ENCODE data around the gene RPS18. TPM values are rescaled to one million over a fixed set of nuclear protein-coding genes. Genes with fewer than 3 reads are reported as not detected.

The RPS18 gene
- total and polyA plus RNA-seq, 2 of the 13 experiments (the other 11 are each of a cell fraction or from before 2014, with no cell fraction given), result 3,896 to 5,806 TPM

DNA sequence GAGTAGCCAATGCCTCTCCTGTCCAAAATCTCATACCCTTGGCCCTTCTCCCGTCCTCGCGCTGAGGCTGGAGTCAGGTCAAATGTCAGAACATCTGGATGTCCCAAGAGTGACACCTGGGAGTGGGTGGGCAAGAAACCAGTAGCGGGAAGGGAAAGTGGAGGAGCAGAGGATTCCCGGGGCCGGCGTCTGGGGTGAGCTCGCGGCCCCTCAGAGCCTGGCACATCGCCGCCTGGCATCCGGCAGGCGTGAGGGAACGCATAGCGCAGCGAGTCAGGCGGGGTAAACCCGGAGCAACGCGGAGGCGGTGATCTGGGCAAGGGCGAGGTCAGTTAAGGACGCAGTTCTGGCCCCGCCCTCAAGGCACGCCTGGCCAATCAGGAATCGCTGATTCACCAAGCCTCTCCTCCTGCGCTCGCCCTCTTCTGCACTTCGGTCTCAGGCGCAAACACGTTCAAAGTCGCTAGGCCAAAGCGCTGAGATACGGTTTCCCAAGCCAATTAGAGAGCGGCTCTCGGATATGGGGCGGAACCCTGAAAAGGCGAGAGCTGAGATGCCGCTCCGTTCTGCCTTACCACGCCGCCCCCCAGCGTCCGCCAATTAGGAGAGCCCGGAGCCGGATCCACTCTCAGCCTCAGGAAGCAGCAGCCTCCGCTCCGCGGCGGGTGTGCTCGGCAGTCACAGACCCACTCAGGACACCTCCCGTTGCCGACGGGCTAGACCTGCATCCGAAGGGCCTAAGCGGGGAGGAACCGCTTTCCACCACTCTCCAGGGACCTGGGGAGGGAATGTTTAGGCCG is 22.7 kb upstream of the RPS18 start:
- no peak overlapping the region for H2AFZ ChIP-seq (ENCODE audit: low read length)
- peak overlapping the region; percentile 80 to 89 (median 86) for H3K4me3 ChIP-seq (replicated peaks in 1 of 3; ENCODE audit: insufficient read depth in 1 of 3, low read depth in 2 of 3, low read length in 3 of 3)
- ATAC-seq (peak; percentile 93), FAIRE-seq (peak; percentile 99), DNase-seq (ENCODE audit: low spot score) (peak; percentile 99)
- H3K36me3 ChIP-seq (replicated peaks in 1 of 2; ENCODE audit: control insufficient read depth in 1 of 2, insufficient read depth in 2 of 2, low read length in 2 of 2), result peaks cover 0 to 2% of the 10 kb centered on the region in 2 experiments; a peak in 3 of 5 replicates
- no peaks in the 10 kb centered on the region for H3K9me3 ChIP-seq (ENCODE audit: low read length)
- intact Hi-C loops (cut with micrococcal nuclease; ENCODE audit: unreplicated experiment), result loop anchor here (1.0 to 2.0 kb wide), 5 partner anchors 48 to 234 kb away; partner anchors contain the start of genes RXRB and SLC39A7
- H3K27ac ChIP-seq (ENCODE audit: extremely low read length, insufficient read depth, low read length), result peak overlapping the region; percentile 94
- ChIA-PET CTCF (ENCODE audit: low intra/inter-chr PET ratio, low total read pairs) (interaction anchor here (1.0 to 3.1 kb wide), 8 partner anchors 44 to 234 kb away, joined by 4 to 19 read pairs (median 8); partner anchors contain the start of gene HSD17B8), POLR2A (interaction anchor here (0.6 to 5.1 kb wide), 34 partner anchors 11 to 278 kb away, joined by 3 to 94 read pairs (median 6); partner anchors contain the start of genes B3GALT4, CUTA, HSD17B8 and PFDN6)
- H3K4me1 ChIP-seq (ENCODE audit: insufficient read depth, low read length), result peaks cover 29% of the 10 kb centered on the region
- peak overlapping the region; percentile 100 for H3K4me2 ChIP-seq (ENCODE audit: low read depth, low read length)
- H3K9ac ChIP-seq (ENCODE audit: insufficient read depth, low read depth, low read length), result peak overlapping the region; percentile 96
- 0% methylated on average over 38 of the region's 58 CpGs for WGBS (ENCODE audit: low lambda C conversion rate)
- no peaks in the 10 kb centered on the region for H3K79me2 ChIP-seq (ENCODE audit: insufficient read depth, low read length)
- no peaks in the 10 kb centered on the region for H4K20me1 ChIP-seq (ENCODE audit: insufficient read depth, low read length)
- no TSS peak for BruUV-seq (replicated peaks)
- in situ Hi-C loops (cut with HindIII; ENCODE audit: extremely low pct_ligation_motif_present, low pct_unique_long_range_greater_than_20kb), result loop anchor here (5.0 kb wide), 4 partner anchors 47 to 232 kb away; partner anchors contain the start of genes HSD17B8, RXRB and SLC39A7
- no peaks in the 10 kb centered on the region; a peak in 1 of 5 replicates for H3K27me3 ChIP-seq (ENCODE audit: control insufficient read depth in 1 of 2, insufficient read depth in 2 of 2, low read length in 2 of 2)
- TF ChIP-seq RBAK (CRISPR knock-in tag; IDR thresholded peaks at IDR 0.05), result no peak
- TF ChIP-seq STAG1 (CRISPR knock-in tag; IDR thresholded peaks at IDR 0.05), result 0 out of 2 replicates have a peak, but pooled peaks have one; percentile 17
- peak; percentile 86 for TF ChIP-seq ZNF580 (CRISPR knock-in tag; IDR thresholded peaks at IDR 0.05; ENCODE audit: borderline replicate concordance, low read depth)
- no peak for TF ChIP-seq EP300 (IDR thresholded peaks at IDR 0.05; ENCODE audit: low read depth in 2 of 2, low read length in 2 of 2)
- no peak for TF ChIP-seq EP300 (CRISPR knock-in tag; IDR thresholded peaks at IDR 0.05; ENCODE audit: borderline replicate concordance)
- TF ChIP-seq ZNF382 (CRISPR knock-in tag; IDR thresholded peaks at IDR 0.05; ENCODE audit: borderline replicate concordance), result no peak
- TF ChIP-seq ZNF44 (CRISPR knock-in tag; IDR thresholded peaks at IDR 0.05), result no peak
- TF ChIP-seq SYNCRIP (IDR thresholded peaks at IDR 0.05; ENCODE audit: insufficient read depth, low read depth, low read length), result no peak
- no peak; the same call in 1 of the 2 replicates for TF ChIP-seq ZNF678 (CRISPR knock-in tag; IDR thresholded peaks at IDR 0.05)
- TF ChIP-seq ZNF367 (CRISPR knock-in tag; IDR thresholded peaks at IDR 0.05; ENCODE audit: borderline replicate concordance), result peak; percentile 72; the same call in 1 of the 2 replicates
- TF ChIP-seq, protein P1, sequence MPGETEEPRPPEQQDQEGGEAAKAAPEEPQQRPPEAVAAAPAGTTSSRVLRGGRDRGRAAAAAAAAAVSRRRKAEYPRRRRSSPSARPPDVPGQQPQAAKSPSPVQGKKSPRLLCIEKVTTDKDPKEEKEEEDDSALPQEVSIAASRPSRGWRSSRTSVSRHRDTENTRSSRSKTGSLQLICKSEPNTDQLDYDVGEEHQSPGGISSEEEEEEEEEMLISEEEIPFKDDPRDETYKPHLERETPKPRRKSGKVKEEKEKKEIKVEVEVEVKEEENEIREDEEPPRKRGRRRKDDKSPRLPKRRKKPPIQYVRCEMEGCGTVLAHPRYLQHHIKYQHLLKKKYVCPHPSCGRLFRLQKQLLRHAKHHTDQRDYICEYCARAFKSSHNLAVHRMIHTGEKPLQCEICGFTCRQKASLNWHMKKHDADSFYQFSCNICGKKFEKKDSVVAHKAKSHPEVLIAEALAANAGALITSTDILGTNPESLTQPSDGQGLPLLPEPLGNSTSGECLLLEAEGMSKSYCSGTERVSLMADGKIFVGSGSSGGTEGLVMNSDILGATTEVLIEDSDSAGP (CRISPR knock-in tag; IDR thresholded peaks at IDR 0.05; ENCODE audit: borderline replicate concordance), result peak; percentile 74
- TF ChIP-seq ZNF512B (CRISPR knock-in tag; IDR thresholded peaks at IDR 0.05; ENCODE audit: borderline replicate concordance), result no peak
- peak; percentile 67 for TF ChIP-seq SRSF4 (IDR thresholded peaks at IDR 0.05; ENCODE audit: low read depth, low read length, poor library complexity, severe bottlenecking)
- TF ChIP-seq ZFP41 (CRISPR knock-in tag; IDR thresholded peaks at IDR 0.05; ENCODE audit: borderline replicate concordance), result no peak

All from HepG2 (cell line).